Osteoblast (primary cell): Measurements from ENCODE around the gene STK40. TPM values are rescaled to one million over a fixed set of nuclear protein-coding genes. Genes with fewer than 3 reads are reported as not detected.

Source experiments
- DNase-seq: peaks from one replicate; pipeline ENCODE4 v3.0.0; 2011; ENCODE audit warnings: low spot score, mixed read lengths; ENCODE audit not compliant: insufficient read length; ENCODE audit errors: missing footprints
- H2AFZ ChIP-seq: 2 replicates; pipeline ENCODE4 v1.6.0; 2011; ENCODE audit warnings: mild to moderate bottlenecking, low read length
- H3K27ac ChIP-seq: 2 replicates; pipeline ENCODE4 v1.5.1; 2011; ENCODE audit warnings: mild to moderate bottlenecking, low read depth, low read length, moderate library complexity
- H3K27me3 ChIP-seq: 2 replicates; pipeline ENCODE4 v1.6.0; 2012; ENCODE audit warnings: mild to moderate bottlenecking, control low read depth, inconsistent platforms, low read length, moderate library complexity; ENCODE audit not compliant: insufficient read depth
- H3K36me3 ChIP-seq: 2 replicates; pipeline ENCODE4 v1.5.1; 2011; ENCODE audit warnings: mild to moderate bottlenecking, low read length, control low read depth, moderate library complexity; ENCODE audit not compliant: insufficient read depth
- H3K4me1 ChIP-seq: 2 replicates; pipeline ENCODE4 v1.5.1; 2011; ENCODE audit warnings: mild to moderate bottlenecking, low read length, control low read depth, moderate library complexity; ENCODE audit not compliant: insufficient read depth
- H3K4me2 ChIP-seq: 2 replicates; pipeline ENCODE4 v1.6.0; 2011; ENCODE audit warnings: mild to moderate bottlenecking, low read length; ENCODE audit not compliant: insufficient read depth
- H3K4me3 ChIP-seq: fragments of 200-600 bp; sonication (generic); 3 replicates; pipeline ENCODE4 v1.5.1; 2012; ENCODE audit warnings: mild to moderate bottlenecking, low read length, inconsistent platforms; ENCODE audit not compliant: insufficient read depth
- H3K79me2 ChIP-seq: 2 replicates; pipeline ENCODE4 v1.6.0; 2012; ENCODE audit warnings: mild to moderate bottlenecking, low read length, control low read depth, inconsistent platforms; ENCODE audit not compliant: insufficient read depth
- H3K9me3 ChIP-seq: 2 replicates; pipeline ENCODE4 v1.5.1; 2011; ENCODE audit warnings: low read depth, low read length, control low read depth
- H4K20me1 ChIP-seq: 2 replicates; pipeline ENCODE4 v1.6.0; 2012; ENCODE audit warnings: mild to moderate bottlenecking, low read length, control low read depth; ENCODE audit not compliant: insufficient read depth
- CTCF ChIP-seq: IDR thresholded peaks from 2 replicates; pipeline ENCODE4 v1.5.1; 2011; ENCODE audit warnings: mild to moderate bottlenecking, low read depth, low read length, moderate library complexity; ENCODE audit errors: extremely low read depth
- total RNA-seq: library from RNA; depleted of rRNA; stranded (reverse); fragments of >200 nt; gene quantifications from 2 replicates; pipeline ENCODE4 v1.2.3, GENCODE V29; 2012

STK40 gene
- total RNA-seq, 1 donor: 11.9 TPM

DNA sequence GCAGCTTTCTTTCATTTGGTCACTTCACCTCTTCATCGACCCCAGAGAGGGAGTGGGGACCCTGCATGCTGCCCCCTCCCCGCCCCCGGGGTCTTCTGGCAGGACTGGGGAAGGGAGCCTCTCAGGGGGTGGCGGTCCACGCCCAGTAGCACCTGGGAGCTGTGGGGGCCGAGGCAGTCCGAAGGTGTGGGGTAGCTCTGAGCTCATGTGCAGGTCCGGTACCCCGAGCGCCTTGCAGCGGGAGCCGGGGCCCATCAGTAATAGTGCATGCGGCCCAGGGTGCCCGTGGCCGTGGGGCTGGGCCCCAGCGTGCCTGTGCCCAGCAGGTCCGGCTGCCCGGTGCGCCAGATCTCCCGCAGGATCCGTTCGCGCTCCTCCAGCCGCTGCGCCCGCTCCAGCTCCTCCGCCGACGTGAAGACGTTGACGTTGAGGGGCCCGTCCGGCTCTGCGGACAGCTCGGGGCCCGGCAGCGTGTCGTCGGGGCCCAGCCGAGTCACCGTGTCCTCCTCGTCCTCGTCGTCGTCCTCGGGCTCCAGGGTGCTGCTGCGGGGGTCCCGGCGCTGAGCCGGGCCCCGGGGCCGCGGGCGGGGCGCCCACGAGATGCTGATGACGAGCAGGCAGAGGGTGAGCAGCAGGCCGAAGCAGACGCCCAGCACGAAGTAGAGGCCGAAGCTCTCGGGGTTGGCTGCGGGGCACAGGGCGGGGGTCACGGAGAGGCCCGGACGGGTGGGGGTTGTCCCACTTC, 63.5 kb downstream of the STK40 start:
- no peak for TF ChIP-seq CTCF
- no peak overlapping the region for H2AFZ ChIP-seq
- peaks cover 8% of the 10 kb centered on the region for H4K20me1 ChIP-seq
- no peaks in the 10 kb centered on the region for H3K27me3 ChIP-seq
- peaks cover 8% of the 10 kb centered on the region for H3K36me3 ChIP-seq
- no peaks in the 10 kb centered on the region for H3K9me3 ChIP-seq
- H3K4me1 ChIP-seq: peaks cover 16% of the 10 kb centered on the region
- no peak for DNase-seq
- peak overlapping the region; percentile 85 for H3K4me3 ChIP-seq
- peak overlapping the region; percentile 71 for H3K4me2 ChIP-seq
- H3K27ac ChIP-seq: peak overlapping the region; percentile 42
- peaks cover 10% of the 10 kb centered on the region for H3K79me2 ChIP-seq

- no peak overlapping the region for H3K27ac ChIP-seq
- H3K4me2 ChIP-seq: peak overlapping the region; percentile 71
- H3K9me3 ChIP-seq: no peaks in the 10 kb centered on the region
- H4K20me1 ChIP-seq: peaks cover 8% of the 10 kb centered on the region
- peaks cover 12% of the 10 kb centered on the region for H3K36me3 ChIP-seq
- no peaks in the 10 kb centered on the region for H3K27me3 ChIP-seq
- H2AFZ ChIP-seq: no peak overlapping the region
- peaks cover 16% of the 10 kb centered on the region for H3K4me1 ChIP-seq
- peak; percentile 96 for DNase-seq
- TF ChIP-seq CTCF: no peak
- peaks cover 10% of the 10 kb centered on the region for H3K79me2 ChIP-seq
- H3K4me3 ChIP-seq: peak overlapping the region; percentile 30
These were observed 64.4 kb downstream of the STK40 start for GRCh38 chr1:36321119-36321951.

DNA sequence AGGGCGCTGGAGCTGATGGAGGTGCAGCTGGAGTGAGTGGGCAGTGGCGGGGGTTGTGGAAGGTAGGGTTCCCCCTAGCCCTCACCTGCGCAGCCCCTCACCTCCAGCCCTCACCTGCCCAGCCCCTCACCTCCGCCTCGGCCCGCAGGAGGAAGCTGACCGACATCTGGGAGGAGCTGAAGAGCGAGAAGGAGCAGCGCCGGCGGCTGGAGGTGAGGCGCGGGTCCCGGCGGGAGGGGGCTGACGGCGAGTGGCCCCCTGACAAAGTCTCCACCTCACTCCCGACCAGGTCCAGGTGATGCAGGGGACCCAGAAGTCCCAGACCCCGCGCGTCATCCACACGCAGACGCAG, 65.0 kb downstream of the STK40 start:
- no peak for TF ChIP-seq CTCF
- Histone ChIP-seq H4K20me1 (peaks cover 8% of the 10 kb centered on the region), H3K27me3 (no peaks in the 10 kb centered on the region), H3K27ac (no peak overlapping the region), H3K9me3 (no peaks in the 10 kb centered on the region), H3K4me3 (no peak overlapping the region), H3K79me2 (peaks cover 10% of the 10 kb centered on the region), H2AFZ (no peak overlapping the region), H3K4me1 (peaks cover 16% of the 10 kb centered on the region), H3K4me2 (peak overlapping the region; percentile 16), H3K36me3 (peaks cover 12% of the 10 kb centered on the region)
- DNase-seq: no peak

DNA sequence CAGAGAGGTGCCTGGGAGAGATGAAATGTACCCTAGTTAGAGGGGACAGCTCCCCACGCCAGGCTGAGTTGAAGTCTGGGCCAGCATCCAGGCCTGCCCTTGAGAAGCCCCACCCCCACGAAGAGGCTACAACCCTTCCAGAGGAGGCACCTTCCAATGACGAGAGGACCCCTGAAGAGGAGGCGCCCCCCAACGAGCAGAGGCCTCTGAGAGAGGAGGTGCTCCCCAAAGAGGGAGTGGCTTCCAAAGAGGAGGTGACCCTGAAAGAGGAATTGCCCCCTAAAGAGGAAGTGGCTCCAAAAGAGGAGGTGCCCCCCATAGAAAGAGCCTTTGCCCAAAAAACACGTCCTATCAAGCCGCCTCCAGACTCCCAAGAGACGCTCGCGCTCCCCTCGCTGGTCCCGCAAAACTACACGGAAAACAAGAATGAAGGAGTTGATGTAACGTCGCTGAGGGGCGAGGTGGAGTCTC, 65.4 kb downstream of the STK40 start:
- Histone ChIP-seq H3K79me2 (peaks cover 10% of the 10 kb centered on the region), H2AFZ (no peak overlapping the region), H3K27me3 (no peaks in the 10 kb centered on the region), H4K20me1 (peaks cover 8% of the 10 kb centered on the region), H3K4me2 (no peak overlapping the region), H3K36me3 (peaks cover 12% of the 10 kb centered on the region), H3K4me1 (peaks cover 16% of the 10 kb centered on the region), H3K27ac (no peak overlapping the region), H3K9me3 (no peaks in the 10 kb centered on the region), H3K4me3 (no peak overlapping the region)
- TF ChIP-seq CTCF: no peak
- DNase-seq: no peak
